Kidney epithelial cell (primary cell): ENCODE measurements around the gene PROKR1. TPM values are rescaled to one million over a fixed set of nuclear protein-coding genes. Genes with fewer than 3 reads are reported as not detected.
A peak's percentile ranks its signal among the peaks of the same experiment; 100 is the strongest.

Source experiments
- DNase-seq: peaks from one replicate; pipeline ENCODE4 v3.0.0-alpha.2; 2010; ENCODE audit warnings: low read depth
- H3K27me3 ChIP-seq: 2 replicates; pipeline ENCODE4 v1.6.0; 2011; ENCODE audit warnings: low read length; ENCODE audit not compliant: control insufficient read depth, insufficient read depth
- H3K36me3 ChIP-seq: 2 replicates; pipeline ENCODE4 v1.5.1; 2011; ENCODE audit warnings: low read length; ENCODE audit not compliant: control insufficient read depth, insufficient read depth
- H3K4me3 ChIP-seq: 2 replicates; pipeline ENCODE4 v1.5.1; 2011; ENCODE audit warnings: low read depth, mild to moderate bottlenecking, control low read depth, low read length
- CTCF ChIP-seq: IDR thresholded peaks from 2 replicates; pipeline ENCODE4 v1.5.1; 2011; ENCODE audit warnings: mild to moderate bottlenecking, moderate library complexity, low read length, control low read depth, inconsistent platforms; ENCODE audit not compliant: insufficient read depth, poor library complexity, severe bottlenecking
- total RNA-seq: library from RNA; depleted of rRNA; stranded (reverse); fragments of >200 nt; gene quantifications from 2 replicates; pipeline ENCODE4 v1.2.3, GENCODE V29; 2015

The PROKR1 gene
- total RNA-seq, 1 donor from 2014 or later: not detected

GRCh38 chr2:68627615-68628014 is 15.8 kb upstream of the PROKR1 start:
- H3K4me3 ChIP-seq: no peak overlapping the region
- no peak for DNase-seq
- no peaks in the 10 kb centered on the region for H3K36me3 ChIP-seq
- no peaks in the 10 kb centered on the region for H3K27me3 ChIP-seq
- no peak for TF ChIP-seq CTCF

GRCh38 chr2:68632021-68632420 is 11.4 kb upstream of the PROKR1 start:
- no peak for DNase-seq
- TF ChIP-seq CTCF: no peak
- no peak overlapping the region for H3K4me3 ChIP-seq
- H3K36me3 ChIP-seq: no peaks in the 10 kb centered on the region
- H3K27me3 ChIP-seq: no peaks in the 10 kb centered on the region

- no peak for TF ChIP-seq CTCF
- Histone ChIP-seq H3K4me3 (no peak overlapping the region), H3K36me3 (no peaks in the 10 kb centered on the region), H3K27me3 (no peaks in the 10 kb centered on the region)
- no peak for DNase-seq
These were observed 6.3 kb upstream of the PROKR1 start for GRCh38 chr2:68637047-68637446.

GRCh38 chr2:68643874-68644485 is 601 bp downstream of the PROKR1 start:
- peak overlapping the region; percentile 37 for H3K4me3 ChIP-seq
- peaks cover 31% of the 10 kb centered on the region for H3K27me3 ChIP-seq
- no peaks in the 10 kb centered on the region for H3K36me3 ChIP-seq
- DNase-seq: no peak
- TF ChIP-seq CTCF: no peak

- H3K4me3 ChIP-seq: no peak overlapping the region
- TF ChIP-seq CTCF: no peak
- no peak for DNase-seq
These were observed 2.1 kb downstream of the PROKR1 start for GRCh38 chr2:68645523-68645922.

GRCh38 chr2:68646303-68646702 is 2.9 kb downstream of the PROKR1 start:
- peaks cover 32% of the 10 kb centered on the region for H3K27me3 ChIP-seq
- no peak for DNase-seq

More at GRCh38 chr2:68645523-68645922, 2.1 kb downstream of the PROKR1 start:
- Histone ChIP-seq H3K27me3 (peaks cover 32% of the 10 kb centered on the region), H3K36me3 (no peaks in the 10 kb centered on the region)

More at GRCh38 chr2:68646303-68646702, 2.9 kb downstream of the PROKR1 start:
- Histone ChIP-seq H3K4me3 (no peak overlapping the region), H3K36me3 (no peaks in the 10 kb centered on the region)
- no peak for TF ChIP-seq CTCF
